GM19372 (cell line): Measurements from ENCODE around the gene MYO9B.

Experiments used
- ATAC-seq: cut with Tn5 transposase; IDR thresholded peaks from one replicate; pipeline ENCODE4 v1.9.1; 2021; ENCODE audit warnings: mild to moderate bottlenecking, low read depth, moderate library complexity; ENCODE audit not compliant: unreplicated experiment

MYO9B gene, protein sequence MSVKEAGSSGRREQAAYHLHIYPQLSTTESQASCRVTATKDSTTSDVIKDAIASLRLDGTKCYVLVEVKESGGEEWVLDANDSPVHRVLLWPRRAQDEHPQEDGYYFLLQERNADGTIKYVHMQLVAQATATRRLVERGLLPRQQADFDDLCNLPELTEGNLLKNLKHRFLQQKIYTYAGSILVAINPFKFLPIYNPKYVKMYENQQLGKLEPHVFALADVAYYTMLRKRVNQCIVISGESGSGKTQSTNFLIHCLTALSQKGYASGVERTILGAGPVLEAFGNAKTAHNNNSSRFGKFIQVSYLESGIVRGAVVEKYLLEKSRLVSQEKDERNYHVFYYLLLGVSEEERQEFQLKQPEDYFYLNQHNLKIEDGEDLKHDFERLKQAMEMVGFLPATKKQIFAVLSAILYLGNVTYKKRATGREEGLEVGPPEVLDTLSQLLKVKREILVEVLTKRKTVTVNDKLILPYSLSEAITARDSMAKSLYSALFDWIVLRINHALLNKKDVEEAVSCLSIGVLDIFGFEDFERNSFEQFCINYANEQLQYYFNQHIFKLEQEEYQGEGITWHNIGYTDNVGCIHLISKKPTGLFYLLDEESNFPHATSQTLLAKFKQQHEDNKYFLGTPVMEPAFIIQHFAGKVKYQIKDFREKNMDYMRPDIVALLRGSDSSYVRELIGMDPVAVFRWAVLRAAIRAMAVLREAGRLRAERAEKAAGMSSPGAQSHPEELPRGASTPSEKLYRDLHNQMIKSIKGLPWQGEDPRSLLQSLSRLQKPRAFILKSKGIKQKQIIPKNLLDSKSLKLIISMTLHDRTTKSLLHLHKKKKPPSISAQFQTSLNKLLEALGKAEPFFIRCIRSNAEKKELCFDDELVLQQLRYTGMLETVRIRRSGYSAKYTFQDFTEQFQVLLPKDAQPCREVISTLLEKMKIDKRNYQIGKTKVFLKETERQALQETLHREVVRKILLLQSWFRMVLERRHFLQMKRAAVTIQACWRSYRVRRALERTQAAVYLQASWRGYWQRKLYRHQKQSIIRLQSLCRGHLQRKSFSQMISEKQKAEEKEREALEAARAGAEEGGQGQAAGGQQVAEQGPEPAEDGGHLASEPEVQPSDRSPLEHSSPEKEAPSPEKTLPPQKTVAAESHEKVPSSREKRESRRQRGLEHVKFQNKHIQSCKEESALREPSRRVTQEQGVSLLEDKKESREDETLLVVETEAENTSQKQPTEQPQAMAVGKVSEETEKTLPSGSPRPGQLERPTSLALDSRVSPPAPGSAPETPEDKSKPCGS (N-terminal part only)

DNA sequence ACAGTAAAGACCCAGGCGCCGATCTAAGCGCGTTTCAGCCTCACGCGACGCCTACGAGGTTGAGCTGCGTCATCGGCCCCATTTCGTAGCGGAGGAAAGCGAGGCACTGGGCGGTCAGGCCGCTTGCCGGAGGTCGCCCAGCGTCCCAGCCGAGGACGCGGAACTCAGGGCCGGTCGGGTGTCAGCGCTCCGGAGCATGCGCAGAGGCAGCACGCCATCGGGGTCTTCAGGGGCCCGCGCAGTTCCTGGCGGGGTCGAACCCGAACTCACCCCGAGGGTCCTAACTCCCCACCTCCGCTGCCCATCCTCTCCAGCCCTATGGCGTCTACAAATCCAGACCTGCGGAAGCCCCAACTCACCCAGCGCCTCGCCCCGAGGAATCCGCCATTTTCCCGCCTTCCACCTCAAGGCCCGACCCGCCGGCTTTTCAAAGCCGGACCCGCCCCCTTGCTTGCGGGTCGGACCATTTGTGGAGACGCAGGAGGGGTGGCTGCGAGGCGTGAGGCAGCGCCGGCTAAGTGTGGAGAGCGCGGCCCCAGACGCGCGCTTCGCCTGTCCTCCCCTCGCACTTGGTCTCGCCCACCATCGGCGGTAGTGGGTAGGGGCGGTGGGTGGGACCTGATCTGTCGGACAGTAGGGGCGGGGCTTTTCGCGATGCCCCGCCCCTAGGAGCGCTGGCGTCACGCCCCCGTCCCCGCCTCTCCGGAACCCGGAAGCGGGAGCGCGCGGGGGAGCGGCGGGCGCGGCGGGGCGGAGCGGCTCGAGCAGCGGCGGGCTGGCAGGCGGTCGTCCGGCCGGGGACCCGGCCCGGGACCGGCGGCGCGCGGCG lies at the start of gene MYO9B, which contains the start of gene HAUS8:
Gene MYO9B, plus strand, starts transcription at position 743 of the 829 bp plus-strand sequence. CDS start 25,941 bp downstream, outside the sequence.
Gene HAUS8, minus strand, starts transcription at position 418 of the 829 bp plus-strand sequence. Its CDS starts 30 bp downstream, at position 388.
- ATAC-seq = peak; percentile 84

DNA sequence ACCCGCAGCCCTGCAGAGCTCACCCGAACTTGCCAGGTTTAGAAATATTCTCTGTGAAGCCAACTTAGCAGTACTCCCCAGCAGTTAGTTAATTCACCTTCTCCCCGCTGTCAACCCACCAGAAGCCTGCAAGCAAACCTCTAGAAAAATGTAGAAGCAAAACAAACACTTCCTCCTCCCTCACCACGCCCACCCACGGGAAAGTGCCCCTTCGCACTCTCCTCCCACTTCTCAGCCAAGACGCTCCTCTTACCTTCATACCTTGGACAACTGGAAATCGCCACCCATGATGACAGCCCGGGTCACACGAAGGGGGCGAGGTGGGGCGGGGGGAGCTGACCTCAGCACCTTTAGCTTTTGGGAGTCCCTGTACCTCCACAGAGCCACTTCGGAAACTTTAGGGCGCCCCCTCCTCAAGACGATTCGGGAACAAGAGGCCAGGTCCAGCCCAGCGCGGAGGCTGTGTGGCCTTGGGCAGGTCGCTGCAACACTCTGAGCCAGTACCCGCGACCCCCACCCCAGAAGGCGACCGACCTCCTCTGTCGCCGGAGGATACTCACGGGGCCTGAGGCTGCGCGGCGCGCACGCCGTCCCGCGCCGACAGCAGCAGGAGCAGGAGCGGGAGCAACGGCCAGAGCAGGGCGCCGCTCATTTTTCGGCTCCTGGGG lies 49.5 kb upstream of the MYO9B start:
- ATAC-seq = no peak

DNA sequence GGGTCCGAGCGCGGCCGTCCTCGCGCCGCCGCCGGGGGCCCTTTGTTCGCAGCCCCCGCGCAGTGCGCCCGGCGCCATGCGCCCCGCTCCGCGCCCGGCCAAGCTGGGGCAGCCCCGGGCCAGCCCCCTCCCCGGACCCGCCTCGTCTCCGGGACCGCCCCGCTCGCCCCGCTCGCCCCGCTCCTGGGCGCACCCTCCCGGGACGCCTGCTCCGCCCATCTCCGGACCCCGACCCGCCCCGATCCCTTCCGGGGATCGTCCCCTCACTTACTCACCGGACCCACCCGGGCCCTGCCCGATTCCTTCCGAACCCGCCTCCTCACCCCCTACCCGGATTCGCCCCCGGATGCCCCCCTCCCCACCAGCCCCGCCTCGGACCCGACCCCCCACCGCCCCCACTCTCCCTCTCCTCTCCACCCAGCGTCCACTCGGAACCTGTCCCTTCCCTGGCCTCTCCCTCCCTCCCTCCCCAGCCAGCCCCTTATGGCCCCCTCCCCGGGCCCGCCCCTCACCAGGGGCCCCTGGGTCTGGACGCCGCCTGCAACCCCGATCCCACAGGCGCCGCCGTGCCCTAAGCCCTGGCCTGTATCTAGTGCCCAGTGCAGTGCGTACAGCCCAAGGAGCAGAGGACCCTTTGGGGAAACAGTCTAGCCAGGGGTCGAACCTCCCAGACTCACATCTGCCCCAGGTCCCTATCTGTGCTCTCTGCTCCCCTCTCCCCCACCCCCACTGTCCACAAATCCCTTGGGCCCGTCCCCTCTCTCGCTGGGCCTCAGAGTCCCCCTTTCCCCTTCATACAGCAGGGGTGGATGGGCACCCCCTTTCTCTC lies 48.7 kb upstream of the MYO9B start, which contains the start of gene CPAMD8:
Gene CPAMD8, minus strand, starts transcription at position 105 of the 829 bp plus-strand sequence. CDS start 168 bp downstream, outside the sequence.
- no peak for ATAC-seq

DNA sequence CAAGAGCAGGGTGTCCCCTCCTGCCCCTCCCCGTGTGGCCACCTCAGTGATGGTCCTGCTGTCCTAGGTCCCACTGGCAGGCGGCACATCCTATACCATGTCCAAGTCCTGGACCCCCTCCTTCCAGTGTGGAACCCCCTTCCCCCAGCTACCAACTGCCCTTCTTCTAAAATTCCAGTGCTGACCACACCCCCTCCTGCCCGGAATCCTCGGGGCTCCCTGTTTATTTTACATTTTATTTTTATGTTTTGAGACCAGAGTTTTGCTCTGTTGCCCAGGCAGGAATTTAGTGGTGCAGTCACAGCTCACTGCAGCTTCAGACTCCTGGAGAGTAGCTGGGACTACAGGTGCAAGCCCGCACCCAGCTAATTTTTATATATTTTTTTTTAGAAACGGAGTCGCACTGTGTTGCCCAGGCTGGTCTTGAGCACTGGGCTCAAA lies 48.0 kb upstream of the MYO9B start:
- no peak for ATAC-seq

DNA sequence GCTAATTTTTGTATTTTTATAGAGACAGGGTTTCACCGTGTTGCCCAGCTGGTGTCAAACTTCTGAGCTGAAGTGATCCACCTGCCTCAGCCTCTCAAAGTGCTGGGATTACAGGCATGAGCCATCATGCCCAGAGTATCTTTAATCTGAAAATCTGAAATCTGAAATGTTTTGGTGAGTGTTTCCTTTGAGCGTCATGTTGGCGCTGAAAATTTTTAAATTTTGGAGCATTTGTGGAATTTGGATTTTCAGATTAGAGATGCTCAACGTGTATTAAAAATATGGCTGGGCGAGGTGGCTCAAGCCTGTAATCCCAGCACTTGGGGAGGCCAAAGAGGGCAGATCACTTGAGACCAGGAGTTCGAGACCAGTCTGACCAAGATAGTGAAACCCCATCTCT lies 43.8 kb upstream of the MYO9B start:
- ATAC-seq = no peak

DNA sequence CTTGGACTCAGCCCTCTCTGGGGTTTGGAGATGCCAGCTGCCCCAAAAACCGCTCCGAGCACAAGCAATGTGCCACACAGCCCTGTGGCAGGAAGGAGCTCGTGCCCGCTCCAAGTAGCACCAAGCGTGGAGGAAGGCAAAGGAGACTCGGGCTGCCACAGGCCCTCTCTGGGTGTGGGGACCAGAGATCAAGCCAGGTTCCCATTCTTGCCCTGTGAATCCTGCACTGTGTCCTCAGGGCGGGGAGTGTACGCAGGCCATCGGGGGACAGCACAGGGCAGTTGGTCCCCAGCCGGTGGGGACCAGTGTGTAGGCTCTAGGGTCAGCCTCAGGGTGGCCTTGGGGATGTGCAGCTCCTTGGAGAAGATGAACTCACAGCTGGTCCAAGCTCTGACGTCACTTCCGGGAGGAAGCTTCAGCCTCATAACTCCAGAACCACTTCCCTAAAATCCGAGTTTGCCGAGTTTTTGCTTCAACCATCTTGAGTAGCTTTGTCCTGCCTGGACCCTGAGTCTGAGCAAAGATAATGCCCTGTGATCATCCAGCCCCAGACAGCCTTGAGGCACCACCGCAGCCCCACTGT lies 39.6 kb upstream of the MYO9B start:
- no peak for ATAC-seq

DNA sequence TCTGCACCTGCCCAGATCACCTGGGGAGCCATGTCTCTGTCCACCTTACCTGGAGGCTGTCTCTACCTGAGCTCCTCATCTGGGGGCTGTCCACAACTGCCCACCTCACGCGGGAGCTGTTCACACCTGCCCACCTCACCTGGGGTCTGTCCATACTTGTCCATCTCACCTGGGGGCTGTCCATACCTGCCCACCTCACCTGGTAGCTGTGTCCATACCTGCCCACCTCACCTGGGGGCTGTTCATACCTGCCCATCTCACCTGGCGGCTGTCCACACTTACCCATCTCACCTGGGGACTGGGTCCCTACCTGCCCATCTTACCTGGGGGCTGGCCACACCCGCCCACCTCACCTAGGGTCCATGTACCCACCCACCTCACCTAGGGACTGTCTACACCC lies 38.9 kb upstream of the MYO9B start:
- ATAC-seq = no peak

DNA sequence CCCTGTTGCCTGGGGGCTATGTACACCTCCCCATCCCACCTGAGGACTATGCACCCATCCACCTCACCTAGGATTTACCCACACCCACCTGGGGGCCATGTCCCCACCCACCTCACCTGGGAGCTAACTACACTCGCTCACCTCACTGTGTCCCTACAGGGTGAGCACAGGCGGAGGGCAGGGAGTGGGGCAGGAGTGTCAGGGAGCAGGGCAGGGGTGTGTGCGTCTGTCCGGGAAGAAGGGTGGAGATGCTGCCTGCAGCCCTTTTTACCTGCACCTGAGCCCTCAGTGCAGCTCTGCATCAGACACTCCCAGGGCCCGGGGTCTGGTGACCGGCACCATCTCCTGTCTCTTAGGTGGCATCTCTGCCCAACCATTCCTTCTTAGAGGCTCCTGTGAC lies 38.4 kb upstream of the MYO9B start:
- no peak for ATAC-seq

DNA sequence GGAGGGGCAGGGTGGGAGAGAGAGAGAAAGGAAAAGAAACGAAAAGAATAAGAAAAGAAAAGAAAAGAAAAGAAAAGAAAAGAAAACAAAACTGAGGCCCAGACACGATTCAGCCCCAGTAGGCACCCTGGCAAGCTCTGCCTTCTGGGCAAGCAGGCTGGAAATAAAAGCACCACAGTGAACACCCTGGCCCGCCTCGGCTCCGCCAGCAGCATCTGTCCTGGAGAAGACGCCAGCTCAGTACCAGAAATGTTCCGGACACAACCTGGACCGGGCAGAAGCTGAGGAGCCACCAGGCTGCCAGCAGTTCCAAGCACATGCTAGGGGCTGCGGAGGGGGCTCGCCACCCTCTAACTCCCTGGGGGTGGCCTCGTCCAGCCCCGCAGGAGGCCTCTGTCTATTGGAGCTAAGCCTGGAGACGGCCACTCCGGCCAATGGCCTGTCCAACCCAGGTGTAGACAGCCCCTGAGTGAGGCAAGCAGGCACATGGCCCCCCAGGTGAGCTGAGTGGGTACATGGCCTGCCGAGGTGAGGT lies 37.5 kb upstream of the MYO9B start:
- ATAC-seq = no peak

DNA sequence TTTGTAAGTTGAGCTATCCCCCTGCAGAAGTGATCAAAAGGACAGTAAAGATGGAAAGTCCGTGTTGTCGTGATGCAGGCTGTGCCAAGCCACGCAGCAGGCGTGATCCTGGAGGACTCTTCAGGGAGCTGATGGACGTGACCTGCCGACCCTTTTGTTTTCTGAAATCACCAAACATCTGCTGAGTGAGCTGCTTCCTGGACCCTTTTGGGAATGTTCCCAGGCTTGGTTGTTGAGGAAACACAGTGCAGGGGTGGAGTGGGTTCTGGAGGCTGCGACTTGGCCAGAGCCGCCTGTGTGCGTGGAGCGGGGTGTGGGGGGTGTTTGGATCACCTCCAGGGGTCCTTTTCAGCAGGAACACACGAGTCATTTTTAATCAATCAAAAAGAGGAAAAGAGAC lies 33.6 kb upstream of the MYO9B start:
- ATAC-seq = no peak

DNA sequence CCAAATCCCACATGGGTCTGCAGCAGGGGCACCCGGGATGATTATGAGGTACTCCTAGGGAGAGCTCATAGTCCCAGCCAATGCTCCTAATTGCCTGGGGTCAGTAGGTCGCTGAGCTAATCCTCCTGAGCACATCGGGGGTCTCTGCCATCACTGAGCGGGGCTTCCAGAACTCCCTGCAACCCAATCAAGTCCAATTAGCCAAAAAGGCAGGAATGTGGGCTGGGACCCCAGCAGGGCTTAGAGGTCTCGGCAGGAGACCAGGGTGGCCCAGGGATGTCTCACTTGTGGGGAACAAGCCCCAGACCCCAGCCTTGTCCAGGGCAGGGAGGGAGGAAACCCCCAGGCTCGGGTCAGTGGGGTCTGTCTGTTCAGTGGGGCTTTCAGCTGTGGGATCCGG lies 31.8 kb upstream of the MYO9B start:
- no peak for ATAC-seq

DNA sequence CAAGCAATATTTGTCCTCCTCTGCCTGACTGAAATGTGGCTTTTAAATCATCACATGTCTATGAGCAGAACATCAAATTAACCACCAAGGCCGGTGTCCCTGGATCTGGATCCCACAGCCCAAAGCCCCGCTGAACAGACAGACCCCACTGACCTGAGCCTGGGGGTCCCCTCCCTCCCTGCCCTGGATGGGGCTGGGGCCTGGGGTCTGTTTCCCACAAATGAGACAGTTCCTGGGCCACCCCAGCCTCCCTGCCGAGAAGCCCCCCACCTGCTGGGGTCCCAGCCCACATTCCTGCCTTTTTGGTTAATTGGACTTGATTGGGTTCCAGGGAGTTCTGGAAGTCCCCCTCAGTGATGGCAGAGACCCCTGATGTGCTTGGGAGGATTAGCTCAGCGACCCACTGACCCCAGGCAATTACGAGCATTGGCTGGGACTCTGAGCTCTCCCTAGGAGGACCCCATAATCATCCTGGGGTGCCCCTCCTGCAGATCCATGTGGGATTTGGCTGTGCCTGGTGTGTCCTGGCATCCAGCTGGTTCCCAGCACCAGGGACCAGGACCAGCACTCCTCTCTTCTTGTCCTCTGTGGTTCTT lies 29.6 kb upstream of the MYO9B start:
- no peak for ATAC-seq

DNA sequence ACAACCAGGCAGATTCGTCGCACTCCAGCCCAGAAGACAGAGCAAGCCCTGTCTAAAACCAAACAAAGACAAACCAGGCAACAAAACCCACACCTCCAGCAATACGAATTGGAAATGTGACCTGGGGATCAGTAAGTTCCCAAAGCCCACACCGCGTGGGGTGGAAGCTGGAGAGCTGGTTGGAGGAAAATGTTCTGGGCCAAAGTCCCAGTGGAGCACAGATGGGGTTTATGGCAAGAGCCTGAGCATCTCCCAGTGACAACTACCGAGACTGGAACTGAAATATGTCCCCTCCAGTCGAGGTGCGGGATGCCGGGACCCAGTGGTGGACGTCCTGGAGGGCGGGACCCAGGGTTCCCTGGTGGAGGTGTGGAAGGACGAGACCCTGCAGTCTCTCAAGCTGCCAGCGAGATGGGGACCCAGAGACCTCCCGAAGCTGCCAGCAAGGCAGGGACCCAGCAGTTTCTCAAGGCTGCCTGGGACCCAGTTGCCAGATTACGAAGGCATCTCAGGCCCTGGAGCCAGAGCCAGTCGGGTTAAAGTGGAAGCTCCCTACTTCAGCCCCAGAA lies 26.6 kb upstream of the MYO9B start:
- no peak for ATAC-seq

DNA sequence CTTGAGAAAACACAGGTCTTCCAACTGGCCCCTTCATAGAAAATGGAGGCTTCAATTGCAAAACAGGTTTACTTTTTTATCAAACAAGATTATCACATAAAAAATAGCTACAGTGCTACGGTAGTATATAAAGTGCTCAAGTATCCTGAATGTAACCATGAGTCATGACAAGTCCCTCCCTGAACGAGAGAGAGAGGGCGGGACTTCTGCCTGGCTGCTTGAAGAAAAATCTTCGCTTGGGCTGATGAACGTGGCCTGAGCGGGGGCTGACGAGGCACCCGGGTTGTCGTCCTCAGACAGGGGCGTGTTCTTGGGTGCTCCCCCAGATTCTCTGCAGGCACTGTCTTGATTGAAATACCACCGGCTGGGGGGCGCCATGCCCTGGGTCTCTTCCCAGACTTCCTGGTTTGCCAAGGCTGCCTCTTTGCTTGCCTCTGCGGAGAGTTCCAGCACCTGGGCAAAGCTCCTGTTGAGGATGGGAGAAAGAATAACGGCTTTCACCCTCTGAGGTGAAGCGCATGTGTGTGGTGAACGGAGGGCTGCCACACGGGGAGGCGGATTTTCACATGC lies 25.8 kb upstream of the MYO9B start:
- ATAC-seq = no peak

DNA sequence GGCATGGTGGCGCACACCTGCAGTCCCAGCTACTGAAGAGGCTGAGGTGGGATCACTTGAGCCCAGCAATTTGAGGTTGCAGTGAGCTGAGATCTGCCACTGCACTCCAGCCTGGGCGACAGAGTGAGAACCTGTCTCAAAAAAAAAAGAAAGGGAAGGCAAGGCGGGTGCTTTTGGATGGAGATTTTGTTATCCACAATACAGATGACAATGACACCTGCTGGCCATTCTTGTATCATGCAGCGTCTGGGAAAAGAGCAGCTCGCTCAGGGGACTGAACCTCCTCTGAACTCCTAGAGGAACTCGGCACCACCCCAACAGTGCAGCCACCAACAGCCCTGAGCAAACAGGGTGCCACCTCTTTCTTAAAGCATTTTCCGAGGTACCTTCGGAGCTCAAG lies 23.1 kb upstream of the MYO9B start:
- no peak for ATAC-seq

DNA sequence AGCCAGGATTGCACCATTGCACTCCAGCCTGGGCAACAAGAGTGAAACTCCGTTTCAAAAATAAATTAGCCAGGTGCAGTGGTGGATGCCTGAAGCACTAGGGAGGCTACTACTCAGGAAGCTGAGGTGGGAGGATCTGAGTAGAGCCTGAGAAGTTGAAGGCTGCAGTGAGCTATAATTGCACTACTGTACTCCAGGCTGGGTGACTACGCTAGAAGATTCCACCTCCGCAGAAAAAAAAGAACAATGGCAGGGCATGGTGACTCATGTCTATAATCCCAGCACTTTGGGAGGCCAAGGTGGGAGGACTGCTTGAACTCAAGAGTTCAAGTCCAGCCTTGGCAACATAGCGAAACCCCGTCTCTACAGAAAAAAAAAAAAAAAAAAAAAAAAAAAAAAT lies 20.8 kb upstream of the MYO9B start:
- no peak for ATAC-seq
